ENCODE results near the gene DLX2. TPM values are rescaled to one million over a fixed set of nuclear protein-coding genes. Genes with fewer than 3 reads are reported as not detected.

The DLX2 gene
- total RNA-seq, 1 experiment from 2014 or later: 0.76 TPM

- POLR2A ChIA-PET (ENCODE audit: unreplicated experiment): no interaction called here
- no peak overlapping the region for H2AFZ ChIP-seq
These were observed 1.5 kb downstream of the DLX2 start for GRCh38 chr2:172100935-172101820.

DNA sequence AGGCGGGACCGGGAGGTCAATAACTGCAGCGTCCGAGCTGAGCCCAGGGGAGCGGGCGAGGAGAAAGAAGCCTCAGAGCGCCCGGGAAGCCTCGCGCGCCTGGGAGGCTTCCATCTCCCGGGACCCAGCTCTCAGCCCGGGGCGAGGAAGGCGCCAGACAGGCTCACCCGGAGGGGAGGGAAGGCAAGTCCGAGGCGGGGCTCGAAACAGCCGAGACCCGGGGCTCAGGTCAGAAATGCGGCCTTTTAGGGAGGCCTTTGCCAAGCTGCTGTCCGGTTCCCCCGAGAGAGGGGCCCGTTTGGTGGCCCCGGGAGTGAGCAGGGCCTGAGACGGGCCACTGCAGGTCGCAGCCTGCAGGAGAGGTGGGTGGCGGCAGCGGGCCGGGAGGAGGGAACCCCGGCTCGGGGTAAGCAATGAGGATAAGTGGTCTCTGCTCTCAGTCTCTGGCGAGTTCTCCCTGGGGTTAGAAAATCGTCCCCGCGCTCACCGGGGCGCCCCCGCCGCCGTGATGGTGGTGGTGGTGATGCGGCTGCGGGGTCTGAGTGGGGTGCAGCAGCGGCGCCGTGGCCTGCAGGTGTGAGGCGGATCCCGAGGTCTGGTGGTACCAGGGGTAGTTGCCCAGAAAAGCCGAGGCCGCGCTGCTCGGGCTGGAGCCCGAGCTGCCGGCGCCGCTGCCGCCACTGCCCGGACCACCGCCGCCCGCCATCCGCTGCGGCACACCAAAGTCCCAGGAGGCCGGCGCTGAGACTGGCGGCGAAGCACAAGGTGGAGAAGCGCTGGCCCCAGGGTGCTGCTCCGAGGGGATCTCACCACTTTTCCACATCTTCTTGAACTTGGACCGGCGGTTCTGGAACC is 2.4 kb downstream of the DLX2 start:
- H3K9me3 ChIP-seq (ENCODE audit: insufficient read depth, low read depth): no peaks in the 10 kb centered on the region
- TF ChIP-seq CTCF (conservative IDR thresholded peaks at IDR 0.05) (no peak), EZH2 (IDR thresholded peaks at IDR 0.05; ENCODE audit: low read depth) (no peak)
- ChIA-PET CTCF (interaction anchor here (0.5 to 0.6 kb wide), 2 partner anchors 131 to 345 kb away, joined by 3 to 11 read pairs; no protein-coding TSS in a partner anchor), POLR2A (ENCODE audit: unreplicated experiment) (interaction anchor here (0.5 to 0.7 kb wide), 2 partner anchors 180 to 341 kb away, joined by 3 read pairs; no protein-coding TSS in a partner anchor)
- no peaks in the 10 kb centered on the region for H3K79me2 ChIP-seq (ENCODE audit: low read depth)
- no peaks in the 10 kb centered on the region for H4K20me1 ChIP-seq (ENCODE audit: insufficient read depth)
- H3K27me3 ChIP-seq (ENCODE audit: insufficient read depth, low read depth): no peaks in the 10 kb centered on the region
- no peak overlapping the region for H3K27ac ChIP-seq
- peaks cover 48% of the 10 kb centered on the region for H3K4me1 ChIP-seq (replicated peaks; ENCODE audit: insufficient read depth)
- H3K9me2 ChIP-seq (ENCODE audit: insufficient read depth): no peaks in the 10 kb centered on the region
- no TSS peak for BruUV-seq (replicated peaks)
- H3F3A ChIP-seq (ENCODE audit: insufficient read depth, low read depth): peaks cover 46% of the 10 kb centered on the region
- intact Hi-C loops (cut with micrococcal nuclease; ENCODE audit: unreplicated experiment): loop anchor here (10.0 kb wide), 2 partner anchors 666 to 1126 kb away; partner anchors contain the start of genes DCAF17 and METTL8
- H3K36me3 ChIP-seq (ENCODE audit: low read depth): no peaks in the 10 kb centered on the region
- peak in 1 of 2 experiments; percentile 37 for DNase-seq
- H2AFZ ChIP-seq: 0 out of 2 replicates have a peak overlapping the region, but pooled peaks have one; percentile 80
- peak overlapping the region; percentile 68; the same call in 1 of the 2 replicates for H3K4me3 ChIP-seq
- peak overlapping the region; percentile 95 for H3K4me2 ChIP-seq

More at GRCh38 chr2:172100935-172101820, 1.5 kb downstream of the DLX2 start:
- Histone ChIP-seq H3K4me2 (no peak overlapping the region), H3K79me2 (ENCODE audit: low read depth) (no peaks in the 10 kb centered on the region), H3K36me3 (ENCODE audit: low read depth) (no peaks in the 10 kb centered on the region), H3K4me3 (no peak overlapping the region), H3K27me3 (ENCODE audit: insufficient read depth, low read depth) (no peaks in the 10 kb centered on the region), H3K9me2 (ENCODE audit: insufficient read depth) (no peaks in the 10 kb centered on the region), H3F3A (ENCODE audit: insufficient read depth, low read depth) (peaks cover 40% of the 10 kb centered on the region), H3K27ac (no peak overlapping the region), H4K20me1 (ENCODE audit: insufficient read depth) (no peaks in the 10 kb centered on the region), H3K9me3 (ENCODE audit: insufficient read depth, low read depth) (no peaks in the 10 kb centered on the region), H3K4me1 (replicated peaks; ENCODE audit: insufficient read depth) (peaks cover 40% of the 10 kb centered on the region)
- CTCF ChIA-PET: interaction anchor here (0.5 kb wide), 1 partner anchor 25 kb away, joined by 3 read pairs; no protein-coding TSS in a partner anchor
- no peak for TF ChIP-seq EZH2 (IDR thresholded peaks at IDR 0.05; ENCODE audit: low read depth)
- TF ChIP-seq CTCF (conservative IDR thresholded peaks at IDR 0.05): no peak
- BruUV-seq (replicated peaks): TSS peak; percentile 38
- DNase-seq: no peak
- intact Hi-C loops (cut with micrococcal nuclease; ENCODE audit: unreplicated experiment): loop anchor here (10.0 kb wide), 2 partner anchors 666 to 1126 kb away; partner anchors contain the start of genes DCAF17 and METTL8

All from PC-9 (cell line).